HG03175 (cell line): ENCODE data around the gene TEX14.
"Not testable (repeated sequence)": the region's sequence is repeated elsewhere in the genome, so short reads cannot be mapped to it uniquely, and the experiment has no call there.

Experiments
- ATAC-seq: cut with Tn5 transposase; IDR thresholded peaks from one replicate; pipeline ENCODE4 v1.9.1; 2021; ENCODE audit warnings: mild to moderate bottlenecking, moderate library complexity; ENCODE audit not compliant: unreplicated experiment

Gene TEX14

DNA sequence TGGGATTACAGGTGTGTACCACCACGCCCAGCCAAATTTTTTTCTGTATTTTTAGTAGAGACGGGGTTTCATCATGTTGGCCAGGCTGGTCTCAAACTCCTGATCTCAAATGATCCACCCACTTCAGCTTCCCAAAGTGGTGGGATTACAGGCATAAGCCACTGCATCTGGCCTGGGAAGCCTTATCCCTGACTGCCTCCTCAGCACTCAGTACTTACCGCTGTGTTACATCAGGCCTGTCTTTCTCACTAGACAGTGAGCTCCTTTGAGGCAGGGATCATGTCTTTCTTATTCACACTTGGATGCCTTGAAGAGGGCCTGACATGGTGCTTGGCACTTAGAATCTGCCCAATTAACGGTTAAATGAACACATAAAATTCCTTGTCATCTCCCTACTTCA lies 121.1 kb downstream of the TEX14 start:
- ATAC-seq: no peak

DNA sequence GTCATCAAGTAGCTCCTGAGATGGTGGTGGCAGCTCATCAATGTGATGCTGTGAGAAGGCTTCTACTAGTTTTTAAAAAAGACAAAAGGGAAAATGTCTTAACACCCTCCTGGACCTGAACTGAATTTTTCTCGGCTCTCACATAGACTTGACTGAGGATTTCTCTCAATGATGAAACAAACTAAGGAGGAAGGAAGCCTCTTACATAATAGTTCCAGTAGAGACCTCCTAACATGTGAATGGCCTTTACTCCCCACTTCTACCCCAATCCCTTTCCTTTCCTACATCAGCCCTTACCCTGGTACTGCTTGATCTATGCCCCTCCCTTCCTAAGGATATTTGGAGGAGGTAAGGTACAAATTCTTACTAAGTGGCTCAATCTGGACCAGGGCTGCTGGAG lies 122.6 kb downstream of the TEX14 start:
- ATAC-seq: no peak

DNA sequence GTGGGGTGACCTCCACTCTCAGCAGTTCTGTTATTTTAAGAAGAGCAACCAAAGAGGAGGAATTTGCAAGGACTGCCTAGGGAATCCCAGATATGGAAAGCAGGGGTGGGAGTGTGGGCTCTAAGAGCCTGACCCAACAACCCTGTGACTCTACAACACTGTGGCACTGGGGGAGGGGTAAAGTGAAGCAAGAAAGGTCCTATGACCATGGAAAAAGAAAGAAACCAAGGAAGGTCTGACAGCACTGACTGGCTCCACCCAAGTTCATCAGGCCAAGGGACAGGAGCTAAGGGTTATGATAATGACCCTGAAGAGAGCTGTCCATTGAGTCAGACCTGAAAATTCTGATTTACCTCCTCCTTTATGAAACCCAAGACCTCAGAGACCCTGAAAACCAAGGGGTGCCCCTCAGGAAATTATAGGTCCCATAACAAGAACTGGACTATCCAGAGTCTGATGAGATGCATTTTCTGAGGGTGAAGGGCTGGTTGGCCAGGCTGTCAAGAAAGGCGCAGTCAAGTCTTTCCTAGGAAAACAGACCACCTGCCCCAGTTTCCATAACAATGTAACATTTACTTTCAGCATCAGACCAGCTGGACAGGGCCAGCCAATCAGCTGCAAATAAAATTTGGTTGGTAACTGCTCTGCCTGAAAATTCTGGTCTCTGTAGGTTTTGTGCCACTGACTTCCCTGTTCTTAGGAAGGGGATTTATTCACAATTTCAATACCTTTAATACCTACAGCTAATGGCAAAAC lies 123.6 kb downstream of the TEX14 start:
- ATAC-seq: no peak

DNA sequence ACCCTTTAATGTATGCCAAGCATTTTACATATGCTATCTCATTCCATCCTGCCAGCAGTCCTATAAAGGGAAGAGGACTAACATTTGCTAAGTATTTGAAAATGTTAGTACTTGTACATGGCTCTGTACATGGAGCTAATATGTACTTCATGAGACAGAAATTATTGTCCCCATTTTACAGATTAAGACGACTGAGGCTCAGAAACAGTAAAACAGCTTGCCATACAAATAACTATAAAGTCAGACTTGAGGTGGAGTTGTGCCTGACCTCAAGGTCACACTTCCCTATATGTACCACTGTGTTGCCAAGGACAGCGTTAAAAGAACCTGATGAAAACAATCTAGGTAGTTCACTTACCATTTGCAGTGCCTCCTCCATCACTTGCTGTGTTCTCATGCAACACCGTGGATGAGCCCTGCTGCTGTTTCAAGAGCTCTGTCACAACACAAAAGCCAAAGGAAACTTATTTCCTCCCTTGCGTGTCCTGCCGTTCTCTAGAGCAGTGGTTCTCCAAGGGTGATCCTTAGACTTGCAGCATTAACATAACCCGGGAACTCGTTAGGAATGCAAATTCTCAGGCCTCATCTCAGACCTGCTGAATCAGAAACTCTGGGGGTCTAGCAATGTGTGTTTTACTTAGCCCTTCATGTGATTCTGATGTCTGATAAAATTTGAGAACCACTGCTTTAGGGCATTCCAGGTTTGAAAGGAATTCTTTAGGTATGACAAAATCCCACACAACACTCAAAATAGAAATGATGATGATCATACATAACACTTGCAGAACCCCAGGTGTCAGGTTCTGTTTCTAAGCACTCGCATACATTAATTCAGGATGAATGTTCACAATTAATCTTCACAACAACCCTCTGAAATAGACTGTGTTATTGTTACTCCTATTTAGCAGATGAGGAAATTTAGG lies 126.2 kb downstream of the TEX14 start:
- ATAC-seq: no peak

DNA sequence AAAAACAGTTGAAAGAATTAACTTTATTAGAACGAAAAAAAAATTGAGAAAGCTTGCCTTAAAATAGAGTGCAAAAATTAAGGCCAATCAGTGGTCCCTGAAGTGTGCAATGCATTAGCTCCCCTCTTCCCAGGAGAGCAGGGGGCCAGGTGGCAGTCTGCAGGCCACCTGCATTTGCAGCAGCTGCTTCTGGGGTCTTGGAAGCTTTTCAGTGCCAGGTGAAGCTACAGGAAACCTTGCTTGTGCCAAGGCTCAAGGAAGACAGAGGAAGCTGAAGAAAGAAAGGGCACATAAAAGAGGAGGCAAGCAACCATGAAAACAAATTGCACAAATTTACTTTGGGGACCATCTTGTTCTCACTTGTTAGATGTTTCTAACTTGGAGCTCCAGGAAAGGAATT lies 126.9 kb downstream of the TEX14 start:
- ATAC-seq: no peak

DNA sequence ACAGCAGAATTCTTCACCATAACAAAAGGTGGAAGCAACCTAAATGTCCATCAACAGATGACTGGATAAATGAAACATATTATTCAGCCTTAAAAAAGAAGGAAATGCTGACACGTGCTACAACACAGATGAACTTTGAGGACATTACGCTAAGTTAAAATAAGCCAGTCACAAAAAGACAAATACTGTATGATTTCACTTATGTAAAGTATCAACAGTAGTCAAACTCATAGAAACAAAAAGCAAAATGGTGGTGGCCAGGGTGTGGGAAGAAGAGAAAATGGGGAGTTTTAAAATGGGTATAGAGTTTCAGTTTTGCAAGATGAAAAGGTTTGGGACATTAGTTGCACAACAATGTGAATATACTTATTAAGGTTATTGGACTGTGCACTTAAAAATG lies 127.6 kb downstream of the TEX14 start:
- ATAC-seq: no peak

DNA sequence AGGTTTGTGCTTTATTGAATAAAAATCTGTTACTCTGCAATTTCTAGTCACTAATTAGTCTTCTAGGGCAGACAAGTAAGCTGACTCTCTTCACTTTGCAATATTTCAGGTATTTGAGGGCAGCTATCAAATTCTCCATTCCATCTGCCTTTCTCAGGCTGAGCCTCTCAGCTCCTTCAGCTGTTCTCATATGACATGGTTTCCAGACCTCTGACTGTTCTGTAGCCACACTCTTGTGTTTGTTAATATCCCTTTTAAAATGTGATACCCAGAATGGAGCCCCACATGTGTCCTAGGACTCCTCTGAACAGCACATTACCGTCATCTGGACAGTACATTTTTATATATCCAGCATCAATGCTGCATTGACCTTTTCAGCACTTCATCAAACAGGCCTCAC lies 131.3 kb downstream of the TEX14 start:
- ATAC-seq: no peak

DNA sequence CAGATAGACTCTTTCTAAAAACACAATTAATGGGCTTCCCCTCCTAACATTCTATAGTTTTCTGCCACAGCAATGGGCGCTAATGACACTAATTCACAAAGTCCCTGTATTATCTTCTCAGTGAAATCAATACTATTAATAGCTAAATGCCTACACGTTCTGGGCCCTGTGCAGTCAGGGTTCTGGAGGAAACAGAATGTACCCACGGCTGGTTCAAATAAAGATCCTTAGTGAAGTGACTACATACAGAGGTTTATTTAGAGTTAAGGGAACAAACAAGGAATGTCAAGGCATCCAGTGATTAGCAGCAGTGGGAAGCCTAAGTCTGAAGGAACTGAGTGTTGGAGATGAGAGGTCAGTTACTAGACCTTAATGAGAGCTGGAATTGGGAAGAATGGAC lies 133.9 kb downstream of the TEX14 start:
- ATAC-seq: no peak

DNA sequence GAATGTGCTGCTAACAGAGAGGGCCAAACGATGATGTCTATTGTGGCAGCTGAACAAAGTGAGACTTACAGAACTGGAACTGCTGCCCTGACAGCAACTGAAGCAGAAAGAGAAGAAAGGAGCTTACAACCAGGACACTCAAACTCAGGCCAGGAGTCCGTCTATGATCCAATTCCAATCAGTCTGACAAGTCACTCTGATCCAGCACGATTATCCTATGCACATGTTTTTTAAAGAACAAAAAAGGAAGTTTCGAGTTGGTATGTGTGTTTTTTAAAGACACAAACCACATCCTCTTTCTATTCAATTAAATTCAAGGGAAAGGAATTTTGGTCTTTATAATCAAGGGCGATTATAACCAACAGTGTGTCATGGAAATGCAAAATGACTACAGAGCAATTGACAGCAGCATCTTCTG lies 135.0 kb downstream of the TEX14 start:
- ATAC-seq: no peak

DNA sequence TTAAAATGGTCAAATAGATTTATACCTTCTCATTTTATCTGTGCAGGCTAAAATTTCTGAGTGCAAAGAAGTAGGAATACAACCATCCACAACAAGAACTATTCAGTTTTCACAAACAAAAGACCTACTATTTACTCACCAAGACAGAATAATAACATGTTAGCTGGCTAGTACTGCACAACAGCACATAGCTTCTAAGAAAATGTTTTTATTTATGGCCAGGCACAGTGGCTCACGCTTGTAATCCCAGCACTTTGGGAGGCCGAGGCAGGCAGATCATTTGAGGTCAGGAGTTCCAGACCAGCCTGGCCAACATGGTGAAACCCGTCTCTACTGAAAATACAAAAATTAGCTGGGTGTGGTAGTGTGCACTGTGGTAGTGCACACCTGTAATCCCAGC lies 136.7 kb downstream of the TEX14 start:
- not testable (repeated sequence) for ATAC-seq

DNA sequence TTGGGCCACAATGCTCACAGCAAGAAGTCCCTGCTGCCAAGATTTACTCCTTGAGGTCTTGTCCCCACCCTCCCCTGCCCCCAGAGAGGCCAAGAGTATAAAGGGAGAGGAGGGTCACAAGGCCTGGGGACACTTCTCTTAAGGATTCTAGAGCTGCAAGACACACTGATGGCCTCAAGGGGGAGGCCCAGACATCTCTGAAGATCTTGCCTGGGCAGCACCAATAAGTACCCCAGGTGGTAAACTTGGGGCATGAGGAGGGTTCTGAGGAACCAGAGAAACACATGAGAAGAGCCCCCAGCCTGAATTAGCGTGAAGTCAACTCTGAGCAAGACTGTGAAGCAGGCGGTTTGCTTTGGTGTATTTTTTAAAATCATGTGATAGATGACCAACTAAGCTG lies 150.6 kb downstream of the TEX14 start:
- no peak for ATAC-seq

DNA sequence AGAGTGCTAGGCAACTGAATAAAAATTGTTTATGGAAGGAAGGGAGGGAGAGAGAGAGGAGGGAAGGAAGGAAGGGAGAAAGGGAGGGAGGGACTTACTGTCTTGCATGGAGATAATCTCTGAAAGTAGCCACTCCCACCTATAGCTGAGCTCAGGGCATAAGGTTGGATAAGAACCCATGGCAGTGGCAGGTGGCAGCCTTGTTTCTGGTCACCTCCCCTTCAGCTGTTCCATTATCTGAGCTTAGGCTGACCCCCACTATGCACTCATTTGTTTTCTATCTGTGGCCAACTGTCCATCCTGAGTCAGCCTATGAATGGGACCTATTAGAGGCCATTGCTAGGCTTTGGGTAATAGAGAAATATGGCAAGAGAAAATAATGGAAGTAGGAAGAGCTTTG lies 152.1 kb downstream of the TEX14 start:
- ATAC-seq: no peak

DNA sequence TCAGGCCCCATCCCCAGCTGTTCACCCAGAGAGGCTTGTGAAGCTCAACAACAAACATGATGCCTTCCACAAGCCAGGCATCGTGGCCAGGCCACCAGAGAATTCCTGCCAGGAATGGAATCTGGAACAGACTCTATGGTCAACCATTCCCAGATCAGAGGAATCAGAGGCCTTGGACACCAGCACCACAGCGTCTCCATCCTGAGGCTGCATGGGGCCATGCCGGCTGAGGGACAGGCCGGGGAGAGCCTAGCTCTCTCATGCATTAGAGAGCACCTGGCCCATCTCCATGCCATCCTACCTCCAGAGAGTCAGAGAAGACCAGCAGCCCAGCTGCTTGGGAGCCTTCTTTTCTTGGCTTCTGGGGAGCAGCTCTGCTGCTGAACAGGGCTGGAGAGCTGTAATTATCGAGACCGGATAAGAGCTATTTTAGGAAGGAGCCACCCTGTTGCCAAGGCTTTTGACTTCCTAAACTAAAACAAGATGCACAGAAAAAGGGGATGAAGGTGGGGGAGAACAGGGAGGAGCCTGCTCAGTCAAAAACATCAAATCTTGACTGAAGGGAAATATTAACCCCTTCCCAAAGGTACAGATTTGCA lies 152.9 kb downstream of the TEX14 start:
- ATAC-seq: no peak

DNA sequence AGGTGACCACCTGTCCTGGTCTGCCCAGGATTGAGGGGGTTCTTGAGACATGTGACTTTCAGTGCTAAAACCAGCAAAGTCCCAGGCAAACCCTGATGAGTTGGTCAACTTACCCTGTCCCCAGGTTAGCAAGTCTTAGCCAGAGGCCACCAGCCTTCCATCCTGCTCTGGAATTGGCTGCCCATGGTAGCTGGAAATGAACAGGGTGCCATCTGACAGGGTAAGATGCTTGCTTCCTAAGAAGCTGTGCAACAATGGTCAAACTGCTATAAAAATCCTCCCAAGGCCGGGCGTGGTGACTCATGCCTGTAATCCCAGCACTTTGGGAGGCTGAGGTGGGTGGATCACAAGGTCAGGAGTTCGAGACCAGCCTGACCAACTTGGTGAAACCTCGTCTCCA lies 154.6 kb downstream of the TEX14 start:
- no peak for ATAC-seq

DNA sequence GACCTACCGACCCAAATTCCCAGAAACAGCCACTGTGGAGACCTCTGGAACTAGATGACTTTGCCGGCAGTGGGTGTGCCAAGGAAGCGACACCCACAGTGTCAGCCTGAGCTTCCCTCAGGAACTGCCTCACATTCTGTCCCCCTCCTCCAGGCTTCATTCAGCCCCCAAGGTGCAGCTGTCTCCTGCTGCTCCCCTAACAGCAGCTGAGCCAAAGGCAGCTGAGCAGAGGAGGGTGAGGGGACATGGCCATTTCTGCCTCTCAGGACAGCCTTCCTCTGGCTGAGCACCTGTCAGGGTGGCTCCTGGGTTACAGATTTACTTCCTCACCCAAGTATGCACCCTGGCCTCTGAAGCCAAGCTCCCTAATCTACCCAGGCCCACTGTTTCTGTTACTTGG lies 155.3 kb downstream of the TEX14 start:
- no peak for ATAC-seq

DNA sequence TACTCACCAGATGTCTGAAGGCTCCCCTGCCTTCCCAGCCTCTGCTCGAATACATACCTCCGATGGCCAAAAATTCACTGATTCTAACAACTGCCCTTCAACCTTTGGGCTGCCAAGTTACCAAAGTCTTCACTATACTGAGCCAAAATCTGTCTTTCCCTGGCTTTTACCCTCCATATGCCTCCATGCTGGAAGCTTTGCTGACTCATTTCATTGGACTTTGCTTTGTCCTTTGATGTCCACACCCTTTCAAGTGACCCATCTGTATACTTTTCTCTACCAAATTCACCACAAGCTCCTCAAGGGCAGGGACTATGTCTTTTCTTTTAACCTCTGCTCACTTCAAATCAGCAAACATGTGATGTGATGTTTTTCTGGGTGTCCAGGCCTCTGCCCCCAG lies 156.4 kb downstream of the TEX14 start:
- ATAC-seq: no peak

DNA sequence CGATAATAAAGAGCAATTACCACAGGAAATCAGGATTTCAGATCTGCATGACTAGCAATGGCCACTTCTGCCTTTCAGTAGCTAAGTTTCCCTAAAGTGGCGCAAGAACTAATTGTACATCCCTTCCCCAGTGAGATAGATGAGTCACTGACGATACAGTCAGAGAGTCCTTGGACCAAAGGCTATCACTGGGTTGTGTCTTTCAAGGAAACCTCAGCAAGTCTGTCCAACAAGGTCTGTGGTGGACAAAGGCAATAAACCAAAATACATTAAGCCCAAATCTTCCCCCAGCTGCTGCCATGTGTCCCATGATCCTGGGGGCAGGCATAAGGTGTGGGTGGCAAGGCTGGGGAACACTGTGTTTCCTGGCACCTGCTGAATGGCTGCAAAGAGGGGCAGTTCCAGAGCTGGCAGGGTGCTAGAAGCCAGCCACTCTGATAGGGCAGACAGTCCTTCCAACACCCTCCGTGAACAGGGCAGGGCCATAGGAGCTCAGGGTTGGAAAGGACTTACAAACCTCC lies 156.9 kb downstream of the TEX14 start:
- ATAC-seq: no peak

DNA sequence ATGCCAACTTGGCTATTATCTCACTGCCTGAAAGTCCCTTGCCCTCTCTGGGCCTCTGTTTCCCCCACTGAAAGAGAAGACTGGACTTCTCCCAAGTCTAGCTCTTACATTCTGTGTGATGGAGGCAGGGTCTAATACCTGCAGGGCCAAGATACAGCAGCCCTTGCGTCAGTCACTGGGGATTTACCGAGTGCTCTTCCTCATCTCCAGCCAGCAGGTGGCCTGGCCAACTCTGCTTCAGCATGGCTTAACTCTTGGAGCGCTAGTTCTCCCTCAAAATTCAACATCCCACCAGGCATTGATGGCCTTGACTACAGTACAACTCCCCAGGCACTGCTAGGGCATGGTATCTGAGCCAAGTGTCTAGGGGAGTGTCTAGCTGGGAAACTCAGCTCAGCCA lies 157.5 kb downstream of the TEX14 start:
- ATAC-seq: no peak

DNA sequence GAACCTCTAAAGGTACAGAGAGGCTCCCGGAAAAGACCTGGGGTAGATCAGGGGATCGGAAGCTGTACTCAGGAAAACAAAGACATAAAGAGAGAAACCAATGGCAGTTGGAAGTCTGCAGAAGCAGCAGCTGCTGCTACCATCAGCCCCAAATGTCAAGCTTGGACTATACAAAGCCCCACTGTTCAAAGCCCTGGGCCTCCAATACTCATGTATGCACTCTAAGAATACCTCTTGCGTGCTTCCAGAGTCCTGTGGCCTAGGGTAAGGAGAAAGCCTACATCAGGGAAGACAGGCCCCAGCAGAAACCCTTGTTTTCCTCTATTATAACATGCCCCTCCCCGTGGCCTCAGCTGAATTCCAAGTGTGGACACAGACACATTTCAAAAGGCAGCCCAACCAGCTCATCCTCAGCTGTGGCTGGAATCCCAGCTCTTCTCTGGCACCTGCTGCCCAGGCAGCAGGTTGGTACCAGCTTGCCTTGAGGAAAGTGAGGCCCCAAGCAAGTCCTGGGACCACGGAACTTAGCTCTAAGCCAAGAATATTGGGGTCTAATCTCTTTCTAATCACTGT lies 158.1 kb downstream of the TEX14 start:
- ATAC-seq: no peak

DNA sequence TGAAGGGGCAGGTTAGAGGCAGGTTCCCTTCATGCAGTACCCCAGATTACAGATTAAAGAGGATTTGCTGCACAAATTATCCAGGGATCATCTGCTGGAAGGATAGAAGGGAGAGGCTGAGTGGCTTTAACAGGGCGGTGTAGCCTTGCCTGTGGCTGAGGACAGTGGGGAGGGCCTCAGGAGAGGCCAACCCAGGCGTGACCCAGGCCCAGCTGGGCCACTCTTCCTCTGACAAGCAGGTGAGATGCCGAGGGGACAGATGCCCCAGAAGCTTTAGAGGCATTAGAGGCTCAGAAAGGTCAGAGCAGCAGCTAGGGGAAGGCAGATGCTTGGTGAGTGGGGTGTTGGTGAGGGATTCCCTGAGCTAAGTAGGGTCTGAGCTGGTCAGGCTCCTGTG lies 159.3 kb downstream of the TEX14 start:
- ATAC-seq: no peak
